WERI-Rb-1 (cell line): Measurements from ENCODE around the gene KITLG.

ENCODE experiments used
- DNase-seq: peaks from one replicate; pipeline ENCODE4 v3.0.0-alpha.2; 2020
- H3K27ac ChIP-seq: fragments of 250-450 bp; sonication (Bioruptor Pico); 2 replicates; pipeline ENCODE4 v1.5.1; 2020; ENCODE audit warnings: mild to moderate bottlenecking, moderate library complexity
- H3K27me3 ChIP-seq: fragments of 250-450 bp; sonication (Bioruptor Pico); 2 replicates; pipeline ENCODE4 v1.5.1; 2021; ENCODE audit warnings: mild to moderate bottlenecking, low read depth, moderate library complexity; ENCODE audit not compliant: insufficient read depth, severe bottlenecking
- H3K36me3 ChIP-seq: fragments of 250-450 bp; sonication (Bioruptor Pico); 2 replicates; pipeline ENCODE4 v1.5.1; 2020; ENCODE audit warnings: mild to moderate bottlenecking, moderate library complexity
- H3K4me3 ChIP-seq: 2 replicates; pipeline ENCODE4 v1.5.1; 2011; ENCODE audit warnings: low read depth, mild to moderate bottlenecking, control low read depth, low read length
- H3K9me3 ChIP-seq: fragments of 250-450 bp; sonication (Bioruptor Pico); 2 replicates; pipeline ENCODE4 v1.5.1; 2021; ENCODE audit warnings: mild to moderate bottlenecking, moderate library complexity; ENCODE audit not compliant: severe bottlenecking
- TF ChIP-seq, protein P1 (sequence below): IDR thresholded peaks from 2 replicates; pipeline ENCODE4 v1.5.1; 2011; ENCODE audit warnings: low read depth, mild to moderate bottlenecking, control low read depth, inconsistent platforms, low read length

The KITLG gene

DNA sequence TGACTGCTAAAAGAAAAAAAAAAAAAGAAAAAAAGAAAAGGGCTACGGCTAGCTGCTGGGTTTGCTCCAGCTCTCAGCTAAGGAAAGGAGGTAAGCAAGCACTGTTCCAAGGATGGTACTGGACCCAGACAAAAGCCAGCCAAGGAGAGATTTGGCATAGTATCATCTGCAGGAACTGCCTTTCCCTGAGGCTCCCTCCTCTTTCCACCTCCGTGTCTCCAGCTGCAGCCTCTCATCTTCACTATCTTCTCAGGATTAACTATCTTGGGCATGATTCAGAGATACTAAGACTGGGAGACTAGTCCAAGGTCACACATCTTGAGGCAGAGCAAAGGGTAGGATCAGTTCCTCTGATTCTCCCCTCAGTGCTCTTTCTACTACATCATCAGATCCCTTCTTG is 6.0 kb downstream of the KITLG start:
- H3K36me3 ChIP-seq: no peaks in the 10 kb centered on the region
- DNase-seq: no peak
- H3K27me3 ChIP-seq: peaks cover 55% of the 10 kb centered on the region
- H3K27ac ChIP-seq: no peak overlapping the region
- no peaks in the 10 kb centered on the region for H3K9me3 ChIP-seq
- no peak overlapping the region for H3K4me3 ChIP-seq
- TF ChIP-seq, protein P1, sequence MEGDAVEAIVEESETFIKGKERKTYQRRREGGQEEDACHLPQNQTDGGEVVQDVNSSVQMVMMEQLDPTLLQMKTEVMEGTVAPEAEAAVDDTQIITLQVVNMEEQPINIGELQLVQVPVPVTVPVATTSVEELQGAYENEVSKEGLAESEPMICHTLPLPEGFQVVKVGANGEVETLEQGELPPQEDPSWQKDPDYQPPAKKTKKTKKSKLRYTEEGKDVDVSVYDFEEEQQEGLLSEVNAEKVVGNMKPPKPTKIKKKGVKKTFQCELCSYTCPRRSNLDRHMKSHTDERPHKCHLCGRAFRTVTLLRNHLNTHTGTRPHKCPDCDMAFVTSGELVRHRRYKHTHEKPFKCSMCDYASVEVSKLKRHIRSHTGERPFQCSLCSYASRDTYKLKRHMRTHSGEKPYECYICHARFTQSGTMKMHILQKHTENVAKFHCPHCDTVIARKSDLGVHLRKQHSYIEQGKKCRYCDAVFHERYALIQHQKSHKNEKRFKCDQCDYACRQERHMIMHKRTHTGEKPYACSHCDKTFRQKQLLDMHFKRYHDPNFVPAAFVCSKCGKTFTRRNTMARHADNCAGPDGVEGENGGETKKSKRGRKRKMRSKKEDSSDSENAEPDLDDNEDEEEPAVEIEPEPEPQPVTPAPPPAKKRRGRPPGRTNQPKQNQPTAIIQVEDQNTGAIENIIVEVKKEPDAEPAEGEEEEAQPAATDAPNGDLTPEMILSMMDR: no peak

DNA sequence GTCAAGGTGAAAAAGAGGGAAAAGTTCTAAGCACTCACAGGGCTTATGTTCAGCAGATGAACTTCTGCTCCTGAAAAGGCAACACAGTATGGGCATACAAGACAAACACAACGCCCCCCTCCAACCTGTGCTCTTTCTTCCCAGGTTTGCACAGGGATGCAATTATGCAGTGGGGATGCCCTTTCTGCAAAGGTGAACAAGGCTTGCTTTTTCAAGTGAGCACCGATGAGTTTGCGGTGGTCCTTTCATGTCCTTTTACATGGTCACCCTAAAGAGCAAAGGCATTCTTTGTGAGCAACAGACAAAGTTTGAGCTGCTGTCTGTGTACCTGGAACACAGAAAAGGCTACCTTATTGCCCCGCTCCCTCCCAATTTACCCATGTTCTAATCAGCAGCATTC is 6.7 kb downstream of the KITLG start:
- Histone ChIP-seq H3K9me3 (no peaks in the 10 kb centered on the region), H3K27me3 (peaks cover 48% of the 10 kb centered on the region), H3K36me3 (no peaks in the 10 kb centered on the region), H3K4me3 (no peak overlapping the region), H3K27ac (no peak overlapping the region)
- TF ChIP-seq, protein P1: no peak
- DNase-seq: no peak

DNA sequence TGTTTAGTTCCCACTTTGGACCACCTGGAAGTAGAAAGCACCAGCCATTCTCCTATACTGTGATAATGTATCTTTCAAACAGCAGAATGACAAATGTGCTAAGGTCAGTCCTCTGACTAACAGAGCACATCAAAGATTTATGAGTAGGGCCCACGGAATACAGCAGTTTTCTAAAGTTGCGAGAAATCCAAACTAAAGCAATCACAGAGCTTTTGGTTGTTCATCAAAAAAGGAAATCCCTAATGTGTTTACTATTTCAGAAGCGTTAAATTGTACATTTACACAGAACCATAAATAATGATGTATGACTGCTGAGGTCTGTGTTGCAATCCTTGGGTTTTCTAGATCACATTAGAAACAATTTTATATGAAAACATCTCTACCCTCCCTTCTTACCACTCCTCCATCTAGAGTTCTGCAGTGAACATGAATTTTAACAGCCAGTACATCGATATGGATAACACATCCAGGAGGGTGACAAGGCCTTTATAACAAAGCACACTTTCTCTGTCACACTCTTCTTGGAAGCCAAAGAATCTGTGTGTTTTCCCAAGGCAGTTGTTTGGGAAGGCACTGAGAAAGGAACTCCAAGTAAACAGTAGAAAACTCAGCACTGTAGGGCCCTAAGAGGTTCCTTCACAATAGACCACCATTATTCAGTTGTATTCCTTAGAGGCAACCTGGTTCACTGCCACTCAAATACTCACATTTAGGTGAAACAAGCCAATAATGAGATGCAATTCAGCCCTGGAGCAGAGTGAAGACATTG is 7.3 kb downstream of the KITLG start:
- H3K27me3 ChIP-seq: peaks cover 44% of the 10 kb centered on the region
- no peak for DNase-seq
- no peak overlapping the region for H3K27ac ChIP-seq
- H3K36me3 ChIP-seq: no peaks in the 10 kb centered on the region
- TF ChIP-seq, protein P1: no peak
- no peak overlapping the region for H3K4me3 ChIP-seq
- no peaks in the 10 kb centered on the region for H3K9me3 ChIP-seq

DNA sequence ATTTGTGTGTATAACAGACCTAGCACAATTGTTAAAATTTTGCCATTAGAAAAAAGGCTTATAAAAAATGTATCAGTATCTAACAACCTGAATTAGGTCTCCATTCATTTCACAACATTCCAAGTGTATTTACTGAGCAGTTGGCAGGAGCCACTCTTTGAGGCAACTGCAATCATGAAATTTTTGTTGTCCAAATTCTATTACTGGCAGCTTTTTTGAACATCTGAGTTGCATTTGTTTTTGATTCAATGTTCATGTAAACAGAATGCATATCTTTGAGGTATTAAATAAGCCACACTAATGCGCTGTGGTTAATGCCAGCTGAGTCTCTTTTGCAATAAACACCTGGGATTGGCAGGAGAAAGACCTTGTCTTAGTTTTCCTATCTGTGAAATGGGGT is 8.7 kb downstream of the KITLG start:
- Histone ChIP-seq H3K27me3 (peaks cover 36% of the 10 kb centered on the region), H3K36me3 (no peaks in the 10 kb centered on the region), H3K9me3 (no peaks in the 10 kb centered on the region), H3K27ac (no peak overlapping the region), H3K4me3 (no peak overlapping the region)
- TF ChIP-seq, protein P1: no peak
- no peak for DNase-seq

DNA sequence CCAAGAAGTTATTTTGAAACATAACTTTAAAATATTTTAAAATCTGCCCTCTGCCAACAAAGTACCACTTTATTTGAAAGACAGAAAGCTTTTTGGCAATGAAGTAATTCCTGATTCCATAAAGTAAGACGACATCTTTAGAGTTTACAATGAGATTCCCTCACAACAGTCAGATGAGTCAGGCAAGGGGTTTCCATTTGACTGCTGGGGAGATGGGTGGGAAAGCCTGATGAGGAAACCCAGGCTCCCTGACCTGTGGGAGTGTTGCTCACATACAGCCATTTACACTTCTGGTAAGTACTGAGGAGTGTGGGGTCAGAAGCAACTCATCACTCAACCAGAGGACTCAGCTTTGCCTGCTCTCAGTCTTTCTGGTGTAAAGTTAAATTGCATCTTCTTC is 10.2 kb downstream of the KITLG start:
- H3K27me3 ChIP-seq: peaks cover 37% of the 10 kb centered on the region
- H3K9me3 ChIP-seq: no peaks in the 10 kb centered on the region
- no peaks in the 10 kb centered on the region for H3K36me3 ChIP-seq
- DNase-seq: no peak
- no peak overlapping the region for H3K4me3 ChIP-seq
- TF ChIP-seq, protein P1: no peak
- no peak overlapping the region for H3K27ac ChIP-seq

DNA sequence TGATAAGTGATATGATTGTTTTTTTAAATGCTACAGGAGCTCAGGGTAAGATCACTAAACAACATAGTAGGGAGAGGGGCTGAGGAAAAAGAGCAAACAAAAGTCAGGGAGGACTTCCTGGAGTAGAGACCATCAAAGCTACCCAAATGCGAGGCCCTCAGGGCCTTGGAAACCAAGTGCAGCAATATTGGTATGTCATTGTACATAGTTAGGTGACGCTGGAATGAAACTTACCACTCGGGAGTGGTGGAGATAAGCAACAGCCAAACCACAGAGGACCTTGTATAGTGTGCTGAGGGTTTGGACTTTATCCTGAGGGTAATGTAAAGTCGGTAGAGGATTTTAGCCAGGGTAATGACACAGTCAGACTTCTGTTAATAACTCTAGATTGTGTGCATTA is 13.8 kb downstream of the KITLG start:
- no peak overlapping the region for H3K4me3 ChIP-seq
- DNase-seq: no peak
- H3K36me3 ChIP-seq: no peaks in the 10 kb centered on the region
- H3K9me3 ChIP-seq: no peaks in the 10 kb centered on the region
- peaks cover 19% of the 10 kb centered on the region for H3K27me3 ChIP-seq
- H3K27ac ChIP-seq: no peak overlapping the region
- TF ChIP-seq, protein P1: no peak
